CD4-positive, alpha-beta memory T cell (primary cell): ENCODE measurements around the gene SMC1B. TPM values are rescaled to one million over a fixed set of nuclear protein-coding genes. Genes with fewer than 3 reads are reported as not detected.
"Not testable (repeated sequence)": the region's sequence is repeated elsewhere in the genome, so short reads cannot be mapped to it uniquely, and the experiment has no call there.

ENCODE experiments used
- CTCF ChIA-PET: fragments of 350-600 bp; sonication (Branson Sonifier 250); formaldehyde crosslinking; loops from one replicate; lab custom pipeline; 2021; ENCODE audit warnings: inconsistent platforms; ENCODE audit not compliant: partially characterized antibody; lab: Charles Lee
- POLR2A ChIA-PET: fragments of 350-600 bp; sonication (Branson Sonifier 250); formaldehyde crosslinking; loops from one replicate; lab custom pipeline; 2021; ENCODE audit not compliant: partially characterized antibody; lab: Charles Lee
- DNase-seq, 5 donors: peaks; one replicate each; pipeline versions ENCODE4 v3.0.0 to v3.0.0-alpha.2; 2020 to 2022; ENCODE audit warnings: mixed read lengths in 1 of 5
- H3K27ac ChIP-seq: one replicate; pipeline ENCODE4 v1.7.0; 2013; ENCODE audit warnings: low read depth, low read length
- H3K27me3 ChIP-seq: 2 replicates; pipeline ENCODE4 v1.7.0; 2013; ENCODE audit warnings: mild to moderate bottlenecking, low read length, moderate library complexity; ENCODE audit not compliant: insufficient read depth
- H3K36me3 ChIP-seq: 2 replicates; pipeline ENCODE4 v1.7.0; 2013; ENCODE audit warnings: mild to moderate bottlenecking, low read length, moderate library complexity; ENCODE audit not compliant: insufficient read depth
- H3K4me1 ChIP-seq: 2 replicates; pipeline ENCODE4 v1.7.0; 2013; ENCODE audit warnings: mild to moderate bottlenecking, low read length, moderate library complexity; ENCODE audit not compliant: insufficient read depth
- H3K4me3 ChIP-seq, 2 donors: one replicate each; pipeline ENCODE4 v1.7.0; 2013; ENCODE audit warnings: low read length in 2 of 2, mild to moderate bottlenecking in 1 of 2
- H3K9me3 ChIP-seq, 2 donors: one replicate each; pipeline ENCODE4 v1.7.0; 2013; ENCODE audit warnings: low read length in 2 of 2, control low read depth in 1 of 2; ENCODE audit not compliant: control insufficient read depth in 1 of 2
- H3K27ac Mint-ChIP-seq, 7 donors: one replicate each; pipeline ENCODE4 v1.8.0; 2020 to 2021; ENCODE audit warnings: mixed read lengths in 7 of 7, mild to moderate bottlenecking in 6 of 7, inconsistent platforms in 3 of 7, moderate library complexity in 3 of 7
- H3K27me3 Mint-ChIP-seq, 2 donors: one replicate each; pipeline ENCODE4 v1.8.0; 2020 to 2021; ENCODE audit warnings: mixed read lengths in 2 of 2
- H3K36me3 Mint-ChIP-seq, 2 donors: one replicate each; pipeline ENCODE4 v1.8.0; 2020 to 2021; ENCODE audit warnings: mixed read lengths in 2 of 2, inconsistent platforms in 1 of 2, mild to moderate bottlenecking in 1 of 2
- H3K4me1 Mint-ChIP-seq, 4 donors: one replicate each; pipeline ENCODE4 v1.8.0; 2020 to 2021; ENCODE audit warnings: mixed read lengths in 4 of 4, mild to moderate bottlenecking in 1 of 4
- H3K4me3 Mint-ChIP-seq, 8 donors: one replicate each; pipeline ENCODE4 v1.8.0; 2020 to 2021; ENCODE audit warnings: mixed read lengths in 8 of 8, mild to moderate bottlenecking in 7 of 8, moderate library complexity in 6 of 8, inconsistent platforms in 3 of 8
- H3K9me3 Mint-ChIP-seq, 8 donors: one replicate each; pipeline ENCODE4 v1.8.0; 2020 to 2021; ENCODE audit warnings: mixed read lengths in 8 of 8, mild to moderate bottlenecking in 5 of 8, inconsistent platforms in 3 of 8, moderate library complexity in 1 of 8
- intact Hi-C: fragments of 100-400 bp; cut with micrococcal nuclease; formaldehyde crosslinking; loops from one replicate; pipeline ENCODE4 v1.15.1; 2023
- polyA plus RNA-seq, 2 donors: library from polyadenylated mRNA; unstranded; fragments of 300-500 nt; fragmentation: Illumina TruSeq; gene quantifications; one replicate each; pipeline ENCODE4 v1.2.3, GENCODE V29; 2021
- total RNA-seq, 2 experiments: library from RNA; stranded (reverse); gene quantifications; one replicate each; pipeline ENCODE4 v1.2.3, GENCODE V29; 2021

Gene SMC1B
- total and polyA plus RNA-seq, 4 experiments from 2014 or later: 0.08 TPM; not detected in 3

DNA sequence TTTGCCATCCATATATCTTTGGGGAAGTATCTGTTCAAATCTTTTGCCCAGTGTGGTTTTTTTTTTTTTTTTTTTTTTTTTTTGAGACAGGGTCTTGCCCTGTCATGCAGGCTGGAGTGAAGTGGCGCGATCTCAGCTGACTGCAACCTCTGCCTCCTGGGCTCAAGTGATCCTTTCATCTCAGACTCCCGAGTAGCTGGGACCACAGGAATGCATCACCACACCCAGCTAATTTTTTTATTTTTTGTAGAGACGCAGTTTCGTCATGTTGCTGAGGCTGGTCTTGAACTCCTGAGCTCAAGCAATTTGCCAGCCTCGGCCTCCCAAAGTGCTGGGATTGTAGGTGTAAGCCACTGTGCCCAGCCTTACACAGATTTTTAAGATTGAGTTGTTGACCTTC lies 108.4 kb downstream of the SMC1B start:
- Mint-ChIP-seq H3K36me3 (peaks cover 0 to 4% of the 10 kb centered on the region in 2 donors), H3K27ac (no peak overlapping the region), H3K9me3 (no peaks in the 10 kb centered on the region), H3K4me3 (no peak overlapping the region), H3K27me3 (no peaks in the 10 kb centered on the region), H3K4me1 (peaks cover 9 to 13% (median 11%) of the 10 kb centered on the region in 4 donors)
- no peak for DNase-seq
- intact Hi-C loops: no loop called here
- ChIA-PET CTCF (interaction anchor here (0.7 kb wide), 2 partner anchors 9 to 29 kb away, joined by 3 read pairs; no protein-coding TSS in a partner anchor), POLR2A (no interaction called here)
- Histone ChIP-seq H3K36me3 (no peaks in the 10 kb centered on the region), H3K27ac (no peak overlapping the region), H3K4me1 (peaks cover 8% of the 10 kb centered on the region), H3K27me3 (no peaks in the 10 kb centered on the region), H3K9me3 (no peaks in the 10 kb centered on the region), H3K4me3 (no peak overlapping the region)

DNA sequence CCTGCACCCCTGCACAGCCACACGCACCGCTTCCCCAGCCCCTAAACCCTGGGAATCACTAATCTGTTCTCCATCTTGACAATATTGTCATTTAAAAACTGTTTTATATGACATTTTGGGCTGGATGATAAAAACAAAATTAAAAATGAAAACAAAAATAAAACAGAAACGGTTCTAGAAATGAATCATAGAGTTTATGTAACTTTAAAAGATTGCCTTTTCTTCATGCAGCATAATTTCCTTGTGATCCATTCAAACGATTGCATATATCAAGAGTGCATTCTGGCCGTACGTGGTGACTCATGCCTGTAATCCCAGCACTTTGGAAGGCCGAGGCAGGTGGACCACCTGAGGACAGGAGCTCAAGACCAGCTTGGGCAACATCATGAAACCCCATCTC lies 110.2 kb downstream of the SMC1B start:
- no peaks in the 10 kb centered on the region for H3K4me1 ChIP-seq
- DNase-seq: no peak
- no peak overlapping the region for H3K4me3 ChIP-seq
- intact Hi-C loops: no loop called here
- Mint-ChIP-seq H3K4me1 (peaks cover 0 to 2% (median 0%) of the 10 kb centered on the region in 4 donors), H3K27ac (no peak overlapping the region), H3K27me3 (no peaks in the 10 kb centered on the region), H3K36me3 (no peaks in the 10 kb centered on the region), H3K4me3 (no peak overlapping the region), H3K9me3 (no peaks in the 10 kb centered on the region)
- POLR2A ChIA-PET: no interaction called here
- CTCF ChIA-PET: no interaction called here
- H3K9me3 ChIP-seq: no peaks in the 10 kb centered on the region
- H3K27me3 ChIP-seq: no peaks in the 10 kb centered on the region
- no peak overlapping the region for H3K27ac ChIP-seq
- no peaks in the 10 kb centered on the region for H3K36me3 ChIP-seq

DNA sequence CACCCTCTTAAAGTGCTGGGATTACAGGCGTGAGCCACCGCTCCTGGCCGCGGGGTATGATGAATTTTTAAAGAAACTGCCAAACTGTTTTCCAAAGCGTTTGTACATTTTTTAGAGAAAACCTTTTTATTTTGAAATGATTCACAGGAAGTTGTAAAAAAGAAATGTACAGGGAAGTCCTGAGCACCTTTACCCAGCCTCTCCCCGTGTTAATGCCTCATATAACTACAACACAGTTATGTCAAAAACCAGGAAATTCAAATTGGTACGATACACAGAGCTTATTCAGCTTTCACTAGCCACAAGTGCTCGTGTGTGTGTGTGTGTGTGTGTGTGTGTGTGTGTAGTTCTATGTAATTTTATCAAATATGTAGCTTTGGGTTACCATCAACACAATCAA lies 110.6 kb downstream of the SMC1B start:
- Mint-ChIP-seq H3K27ac (no peak overlapping the region), H3K9me3 (no peaks in the 10 kb centered on the region), H3K27me3 (no peaks in the 10 kb centered on the region), H3K4me3 (no peak overlapping the region), H3K4me1 (peaks cover 0 to 2% (median under 1%) of the 10 kb centered on the region in 4 donors), H3K36me3 (no peaks in the 10 kb centered on the region)
- POLR2A ChIA-PET: no interaction called here
- Histone ChIP-seq H3K36me3 (no peaks in the 10 kb centered on the region), H3K27ac (no peak overlapping the region), H3K27me3 (no peaks in the 10 kb centered on the region), H3K9me3 (no peaks in the 10 kb centered on the region), H3K4me3 (no peak overlapping the region), H3K4me1 (no peaks in the 10 kb centered on the region)
- intact Hi-C loops: no loop called here
- CTCF ChIA-PET: no interaction called here
- DNase-seq: no peak

DNA sequence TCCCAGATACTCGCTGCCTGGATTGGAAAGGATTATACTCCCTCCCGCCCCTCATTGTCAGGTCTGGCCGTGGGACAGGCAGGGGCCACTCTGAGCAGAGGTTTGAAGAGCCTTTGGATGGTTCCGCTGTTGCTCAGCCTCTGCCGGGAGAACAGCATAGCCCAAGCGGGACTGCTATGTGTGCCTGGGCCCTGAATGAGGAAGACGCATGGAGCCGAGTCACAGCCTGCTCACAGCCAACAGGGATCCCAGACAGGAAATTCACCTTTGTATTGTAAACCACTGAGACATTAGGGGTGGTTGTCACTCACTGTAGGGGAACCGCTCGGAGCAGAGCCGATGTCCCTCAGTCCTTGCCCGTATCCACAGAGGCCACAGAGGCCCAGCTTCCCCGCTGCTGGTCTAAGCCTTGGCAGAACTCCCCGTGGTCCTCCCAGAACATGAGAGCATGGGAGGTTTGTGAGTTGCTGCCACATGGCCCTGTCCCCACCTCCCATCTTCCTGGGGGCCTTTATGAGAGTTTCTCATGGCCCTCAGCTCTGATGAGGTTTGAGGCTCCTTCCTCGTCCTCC lies 114.4 kb downstream of the SMC1B start:
- intact Hi-C loops: no loop called here
- H3K27ac ChIP-seq: no peak overlapping the region
- H3K36me3 ChIP-seq: no peaks in the 10 kb centered on the region
- H3K36me3 Mint-ChIP-seq: no peaks in the 10 kb centered on the region
- ChIA-PET CTCF (interaction anchor here (1.2 kb wide), 1 partner anchor 28 kb away, joined by 3 read pairs; no protein-coding TSS in a partner anchor), POLR2A (interaction anchor here (1.6 to 4.5 kb wide), 4 partner anchors 10 to 18 kb away, joined by 3 to 30 read pairs (median 18); partner anchors contain the start of gene FAM118A)
- no peak overlapping the region for H3K4me3 ChIP-seq
- H3K4me3 Mint-ChIP-seq: no peak overlapping the region
- no peaks in the 10 kb centered on the region for H3K9me3 ChIP-seq
- H3K9me3 Mint-ChIP-seq: no peaks in the 10 kb centered on the region
- no peaks in the 10 kb centered on the region for H3K27me3 Mint-ChIP-seq
- H3K4me1 Mint-ChIP-seq: peaks cover 10 to 25% (median 12%) of the 10 kb centered on the region in 4 donors
- no peaks in the 10 kb centered on the region for H3K27me3 ChIP-seq
- peaks cover 21% of the 10 kb centered on the region for H3K4me1 ChIP-seq
- peak overlapping the region in 3 of 7 donors; percentile 19 to 35 (median 22) for H3K27ac Mint-ChIP-seq
- DNase-seq: no peak

DNA sequence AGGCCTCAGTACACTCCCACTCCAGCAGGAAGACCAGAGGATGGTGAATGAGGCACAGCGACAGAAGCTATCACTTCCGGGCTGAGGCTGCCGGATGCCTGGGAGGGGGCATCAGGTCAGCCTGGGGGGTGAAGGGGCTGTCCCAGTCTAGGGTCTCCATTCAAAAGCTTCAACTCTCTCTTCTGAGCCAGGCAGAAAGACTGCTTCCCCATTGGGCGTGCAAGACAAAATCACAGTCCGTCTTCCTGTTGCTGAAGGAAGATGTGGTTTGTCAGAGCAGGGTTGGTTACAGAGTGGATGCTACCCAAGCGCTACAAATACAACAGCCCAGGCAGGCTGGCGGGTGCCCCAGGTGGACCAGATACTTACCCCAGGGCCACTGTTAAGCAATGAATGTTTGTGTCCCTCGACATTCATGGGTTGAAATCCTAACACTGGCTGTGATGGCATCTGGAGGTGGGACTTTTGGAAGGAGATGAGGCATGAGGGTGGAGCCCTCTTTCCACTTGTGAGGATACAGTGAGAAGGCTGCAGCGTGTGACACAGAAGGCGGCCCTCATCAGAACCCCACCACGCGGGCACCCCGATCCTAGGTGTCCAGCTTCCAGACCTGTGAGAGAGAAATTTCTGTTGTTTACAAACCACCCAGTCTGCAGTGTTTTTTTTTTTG lies 116.6 kb downstream of the SMC1B start:
- POLR2A ChIA-PET: interaction anchor here (1.2 to 4.5 kb wide), 4 partner anchors 13 to 50 kb away, joined by 5 to 30 read pairs (median 16); partner anchors contain the start of gene FAM118A
- H3K4me3 Mint-ChIP-seq: peak overlapping the region in 7 of 8 donors; percentile 37 to 74 (median 49)
- CTCF ChIA-PET: interaction anchor here (0.9 to 1.4 kb wide), 2 partner anchors 21 to 141 kb away, joined by 5 read pairs; no protein-coding TSS in a partner anchor
- Histone ChIP-seq H3K27me3 (no peaks in the 10 kb centered on the region), H3K4me1 (peaks cover 21% of the 10 kb centered on the region), H3K36me3 (no peaks in the 10 kb centered on the region), H3K27ac (peak overlapping the region; percentile 57), H3K4me3 (peak overlapping the region in 1 of 2 donors; percentile 33), H3K9me3 (no peaks in the 10 kb centered on the region)
- H3K27me3 Mint-ChIP-seq: no peaks in the 10 kb centered on the region
- H3K9me3 Mint-ChIP-seq: no peaks in the 10 kb centered on the region
- peaks cover 10 to 25% (median 12%) of the 10 kb centered on the region in 4 donors for H3K4me1 Mint-ChIP-seq
- peak overlapping the region; percentile 80 to 94 (median 91) for H3K27ac Mint-ChIP-seq
- intact Hi-C loops: loop anchor here (1.0 kb wide), 1 partner anchor 22 kb away; no protein-coding TSS in a partner anchor
- H3K36me3 Mint-ChIP-seq: no peaks in the 10 kb centered on the region
- peak in 4 of 5 donors; percentile 56 to 66 (median 64) for DNase-seq

DNA sequence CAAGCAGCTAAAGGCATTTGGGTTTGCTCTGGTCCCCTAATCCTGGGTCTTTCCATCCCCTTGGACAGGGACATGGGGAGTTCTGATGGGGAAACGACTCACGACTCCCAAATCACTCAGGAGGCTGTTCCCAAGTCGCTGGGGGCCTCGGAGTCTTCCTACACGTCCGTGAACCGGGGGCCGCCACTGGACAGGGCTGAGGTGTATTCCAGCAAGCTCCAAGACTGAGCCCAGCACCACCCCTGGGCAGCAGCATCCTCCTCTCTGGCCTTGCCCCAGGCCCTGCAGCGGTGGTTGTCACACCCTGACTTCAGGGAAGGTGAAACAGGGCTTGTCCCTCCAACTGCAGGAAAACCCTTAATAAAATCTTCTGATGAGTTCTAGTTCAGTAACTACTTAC lies 117.9 kb downstream of the SMC1B start:
- Mint-ChIP-seq H3K4me3 (peak overlapping the region in 1 of 8 donors; percentile 5), H3K4me1 (peaks cover 10 to 25% (median 12%) of the 10 kb centered on the region in 4 donors), H3K9me3 (no peaks in the 10 kb centered on the region), H3K36me3 (no peaks in the 10 kb centered on the region), H3K27me3 (no peaks in the 10 kb centered on the region), H3K27ac (peak overlapping the region in 4 of 7 donors; percentile 42 to 89 (median 78))
- ChIA-PET CTCF (interaction anchor here (0.9 kb wide), 1 partner anchor 23 kb away, joined by 5 read pairs; no protein-coding TSS in a partner anchor), POLR2A (interaction anchor here (4.1 to 4.5 kb wide), 2 partner anchors 14 to 22 kb away, joined by 27 to 30 read pairs; partner anchors contain the start of gene FAM118A)
- Histone ChIP-seq H3K27ac (no peak overlapping the region), H3K27me3 (no peaks in the 10 kb centered on the region), H3K9me3 (no peaks in the 10 kb centered on the region), H3K4me3 (no peak overlapping the region), H3K36me3 (no peaks in the 10 kb centered on the region), H3K4me1 (peaks cover 21% of the 10 kb centered on the region)
- DNase-seq: no peak
- intact Hi-C loops: no loop called here

DNA sequence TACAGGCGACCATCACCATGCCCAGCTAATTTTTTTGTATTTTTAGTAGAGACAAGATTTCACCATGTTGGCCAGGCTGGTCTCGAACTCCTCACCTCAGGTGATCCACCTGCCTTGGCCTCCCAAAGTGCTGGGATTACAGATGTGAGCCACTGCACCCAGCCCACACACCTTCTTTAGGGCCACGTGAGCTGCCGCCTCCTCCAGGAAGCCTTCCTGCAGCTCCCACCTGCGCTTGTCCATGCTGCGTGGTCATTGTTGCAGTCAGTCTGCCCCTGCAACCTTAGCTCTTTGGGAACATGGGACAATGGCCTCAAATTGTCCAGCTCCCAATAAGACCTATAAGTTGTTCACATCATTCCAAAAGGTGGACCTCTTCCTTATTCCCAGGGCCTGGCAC lies 118.4 kb downstream of the SMC1B start:
- H3K4me3 Mint-ChIP-seq, intact Hi-C loops, H3K4me3 ChIP-seq, H3K27me3 ChIP-seq, H3K36me3 Mint-ChIP-seq, H3K36me3 ChIP-seq, DNase-seq, H3K9me3 ChIP-seq, H3K27ac ChIP-seq, H3K27me3 Mint-ChIP-seq, H3K9me3 Mint-ChIP-seq: not testable (repeated sequence)
- CTCF ChIA-PET: interaction anchor here (0.6 kb wide), 1 partner anchor 24 kb away, joined by 3 read pairs; no protein-coding TSS in a partner anchor
- peak overlapping the region in 2 of 7 donors; percentile 55 to 74 for H3K27ac Mint-ChIP-seq
- POLR2A ChIA-PET: interaction anchor here (4.1 to 4.5 kb wide), 2 partner anchors 15 to 22 kb away, joined by 27 to 30 read pairs; partner anchors contain the start of gene FAM118A
- H3K4me1 ChIP-seq: peaks cover 21% of the 10 kb centered on the region
- peaks cover 10 to 25% (median 12%) of the 10 kb centered on the region in 4 donors for H3K4me1 Mint-ChIP-seq
